K562 (cell line): Measurements from ENCODE around the gene B4GALNT4. TPM values are rescaled to one million over a fixed set of nuclear protein-coding genes. Genes with fewer than 3 reads are reported as not detected.

Source experiments
- CBX1 ChIP-seq: sonication (generic); IDR thresholded peaks from 2 replicates; pipeline ENCODE4 v1.6.1; 2016; ENCODE audit warnings: antibody characterized with exemption, low read depth, mild to moderate bottlenecking
- DMBX1 ChIP-seq: fragments of 250-450 bp; sonication (Bioruptor Pico); IDR thresholded peaks from 2 replicates; pipeline ENCODE4 v1.8.0; 2022; ENCODE audit warnings: inconsistent platforms, mild to moderate bottlenecking, moderate library complexity, borderline replicate concordance
- MECOM ChIP-seq: fragments of 250-450 bp; sonication (Bioruptor Pico); IDR thresholded peaks from 2 replicates; pipeline ENCODE4 v1.8.0; 2022; ENCODE audit warnings: inconsistent platforms
- PHF20 ChIP-seq: fragments of 450-650 bp; IDR thresholded peaks from 2 replicates; pipeline ENCODE4 v1.6.1; 2018; ENCODE audit not compliant: partially characterized antibody
- YY1 ChIP-seq, 3 experiments: IDR thresholded peaks; 2 replicates each; pipeline ENCODE4 v1.6.1; 2011; ENCODE audit warnings: low read length in 2 of 3, mild to moderate bottlenecking in 2 of 3, moderate library complexity in 2 of 3, borderline replicate concordance in 1 of 3, control low read depth in 1 of 3, low read depth in 1 of 3; ENCODE audit not compliant: insufficient read depth in 3 of 3, insufficient replicate concordance in 2 of 3, control insufficient read depth in 1 of 3, insufficient read length in 1 of 3; ENCODE audit errors: extremely low read depth in 1 of 3
- ZNF444 ChIP-seq: fragments of 250-450 bp; sonication (Bioruptor Pico); IDR thresholded peaks from 2 replicates; pipeline ENCODE4 v1.4.0; 2020; ENCODE audit warnings: mild to moderate bottlenecking, moderate library complexity
- polyA plus RNA-seq, 8 experiments: library from polyadenylated mRNA; depleted of rRNA in 4 of 8; stranded (reverse) in 5 of 8; unstranded in 3 of 8; fragments of >200 nt; fragmentation: Nextera tagmentation in 2 of 8; fragmentation: Illumina TruSeq in 1 of 8; extraction: Ambion mirVana in 2 of 8; extraction: Trizol in 1 of 8; gene quantifications; 2 replicates each; pipeline versions ENCODE4 v1.2.1 to v1.2.3, GENCODE V29; 2011 to 2014; ENCODE audit warnings: inconsistent platforms in 1 of 8, missing spikeins in 1 of 8
- total RNA-seq, 7 experiments: library from RNA; depleted of rRNA in 6 of 7; stranded (reverse); fragments of >200 nt in 6 of 7; fragmentation: Illumina TruSeq in 2 of 7; extraction: Trizol in 2 of 7; gene quantifications; 2 replicates each; pipeline versions ENCODE4 v1.2.1 to v1.2.3, GENCODE V29; 2011 to 2021; ENCODE audit warnings: low replicate concordance in 1 of 7
- TF ChIP-seq, protein P1 (sequence below): fragments of 450-650 bp; IDR thresholded peaks from 2 replicates; pipeline ENCODE4 v1.6.1; 2016; ENCODE audit warnings: mild to moderate bottlenecking, moderate library complexity

B4GALNT4 gene
- total and polyA plus RNA-seq, 9 of the 15 experiments (the other 6 are each of a cell fraction or from before 2014, with no cell fraction given): 0.20 to 37.1 (median 10.8) TPM; not detected in 1

GRCh38 chr11:349270-349954, 19.9 kb upstream of the B4GALNT4 start (continued):
- TF ChIP-seq, protein P1, sequence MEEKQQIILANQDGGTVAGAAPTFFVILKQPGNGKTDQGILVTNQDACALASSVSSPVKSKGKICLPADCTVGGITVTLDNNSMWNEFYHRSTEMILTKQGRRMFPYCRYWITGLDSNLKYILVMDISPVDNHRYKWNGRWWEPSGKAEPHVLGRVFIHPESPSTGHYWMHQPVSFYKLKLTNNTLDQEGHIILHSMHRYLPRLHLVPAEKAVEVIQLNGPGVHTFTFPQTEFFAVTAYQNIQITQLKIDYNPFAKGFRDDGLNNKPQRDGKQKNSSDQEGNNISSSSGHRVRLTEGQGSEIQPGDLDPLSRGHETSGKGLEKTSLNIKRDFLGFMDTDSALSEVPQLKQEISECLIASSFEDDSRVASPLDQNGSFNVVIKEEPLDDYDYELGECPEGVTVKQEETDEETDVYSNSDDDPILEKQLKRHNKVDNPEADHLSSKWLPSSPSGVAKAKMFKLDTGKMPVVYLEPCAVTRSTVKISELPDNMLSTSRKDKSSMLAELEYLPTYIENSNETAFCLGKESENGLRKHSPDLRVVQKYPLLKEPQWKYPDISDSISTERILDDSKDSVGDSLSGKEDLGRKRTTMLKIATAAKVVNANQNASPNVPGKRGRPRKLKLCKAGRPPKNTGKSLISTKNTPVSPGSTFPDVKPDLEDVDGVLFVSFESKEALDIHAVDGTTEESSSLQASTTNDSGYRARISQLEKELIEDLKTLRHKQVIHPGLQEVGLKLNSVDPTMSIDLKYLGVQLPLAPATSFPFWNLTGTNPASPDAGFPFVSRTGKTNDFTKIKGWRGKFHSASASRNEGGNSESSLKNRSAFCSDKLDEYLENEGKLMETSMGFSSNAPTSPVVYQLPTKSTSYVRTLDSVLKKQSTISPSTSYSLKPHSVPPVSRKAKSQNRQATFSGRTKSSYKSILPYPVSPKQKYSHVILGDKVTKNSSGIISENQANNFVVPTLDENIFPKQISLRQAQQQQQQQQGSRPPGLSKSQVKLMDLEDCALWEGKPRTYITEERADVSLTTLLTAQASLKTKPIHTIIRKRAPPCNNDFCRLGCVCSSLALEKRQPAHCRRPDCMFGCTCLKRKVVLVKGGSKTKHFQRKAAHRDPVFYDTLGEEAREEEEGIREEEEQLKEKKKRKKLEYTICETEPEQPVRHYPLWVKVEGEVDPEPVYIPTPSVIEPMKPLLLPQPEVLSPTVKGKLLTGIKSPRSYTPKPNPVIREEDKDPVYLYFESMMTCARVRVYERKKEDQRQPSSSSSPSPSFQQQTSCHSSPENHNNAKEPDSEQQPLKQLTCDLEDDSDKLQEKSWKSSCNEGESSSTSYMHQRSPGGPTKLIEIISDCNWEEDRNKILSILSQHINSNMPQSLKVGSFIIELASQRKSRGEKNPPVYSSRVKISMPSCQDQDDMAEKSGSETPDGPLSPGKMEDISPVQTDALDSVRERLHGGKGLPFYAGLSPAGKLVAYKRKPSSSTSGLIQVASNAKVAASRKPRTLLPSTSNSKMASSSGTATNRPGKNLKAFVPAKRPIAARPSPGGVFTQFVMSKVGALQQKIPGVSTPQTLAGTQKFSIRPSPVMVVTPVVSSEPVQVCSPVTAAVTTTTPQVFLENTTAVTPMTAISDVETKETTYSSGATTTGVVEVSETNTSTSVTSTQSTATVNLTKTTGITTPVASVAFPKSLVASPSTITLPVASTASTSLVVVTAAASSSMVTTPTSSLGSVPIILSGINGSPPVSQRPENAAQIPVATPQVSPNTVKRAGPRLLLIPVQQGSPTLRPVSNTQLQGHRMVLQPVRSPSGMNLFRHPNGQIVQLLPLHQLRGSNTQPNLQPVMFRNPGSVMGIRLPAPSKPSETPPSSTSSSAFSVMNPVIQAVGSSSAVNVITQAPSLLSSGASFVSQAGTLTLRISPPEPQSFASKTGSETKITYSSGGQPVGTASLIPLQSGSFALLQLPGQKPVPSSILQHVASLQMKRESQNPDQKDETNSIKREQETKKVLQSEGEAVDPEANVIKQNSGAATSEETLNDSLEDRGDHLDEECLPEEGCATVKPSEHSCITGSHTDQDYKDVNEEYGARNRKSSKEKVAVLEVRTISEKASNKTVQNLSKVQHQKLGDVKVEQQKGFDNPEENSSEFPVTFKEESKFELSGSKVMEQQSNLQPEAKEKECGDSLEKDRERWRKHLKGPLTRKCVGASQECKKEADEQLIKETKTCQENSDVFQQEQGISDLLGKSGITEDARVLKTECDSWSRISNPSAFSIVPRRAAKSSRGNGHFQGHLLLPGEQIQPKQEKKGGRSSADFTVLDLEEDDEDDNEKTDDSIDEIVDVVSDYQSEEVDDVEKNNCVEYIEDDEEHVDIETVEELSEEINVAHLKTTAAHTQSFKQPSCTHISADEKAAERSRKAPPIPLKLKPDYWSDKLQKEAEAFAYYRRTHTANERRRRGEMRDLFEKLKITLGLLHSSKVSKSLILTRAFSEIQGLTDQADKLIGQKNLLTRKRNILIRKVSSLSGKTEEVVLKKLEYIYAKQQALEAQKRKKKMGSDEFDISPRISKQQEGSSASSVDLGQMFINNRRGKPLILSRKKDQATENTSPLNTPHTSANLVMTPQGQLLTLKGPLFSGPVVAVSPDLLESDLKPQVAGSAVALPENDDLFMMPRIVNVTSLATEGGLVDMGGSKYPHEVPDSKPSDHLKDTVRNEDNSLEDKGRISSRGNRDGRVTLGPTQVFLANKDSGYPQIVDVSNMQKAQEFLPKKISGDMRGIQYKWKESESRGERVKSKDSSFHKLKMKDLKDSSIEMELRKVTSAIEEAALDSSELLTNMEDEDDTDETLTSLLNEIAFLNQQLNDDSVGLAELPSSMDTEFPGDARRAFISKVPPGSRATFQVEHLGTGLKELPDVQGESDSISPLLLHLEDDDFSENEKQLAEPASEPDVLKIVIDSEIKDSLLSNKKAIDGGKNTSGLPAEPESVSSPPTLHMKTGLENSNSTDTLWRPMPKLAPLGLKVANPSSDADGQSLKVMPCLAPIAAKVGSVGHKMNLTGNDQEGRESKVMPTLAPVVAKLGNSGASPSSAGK: peak; percentile 66
- TF ChIP-seq DMBX1 (CRISPR knock-in tag) (0 out of 2 replicates have a peak, but pooled peaks have one; percentile 33), CBX1 (peak; percentile 58; the same call in 1 of the 2 replicates), MECOM (CRISPR knock-in tag) (peak; percentile 66; the same call in 1 of the 2 replicates), PHF20 (peak; percentile 61), ZNF444 (CRISPR knock-in tag) (0 out of 2 replicates have a peak, but pooled peaks have one; percentile 34), YY1 (IDR thresholded peaks at IDR 0.05; ENCODE audit: borderline replicate concordance in 1 of 3, control insufficient read depth in 1 of 3, extremely low read depth in 1 of 3, insufficient read depth in 3 of 3, insufficient read length in 1 of 3, insufficient replicate concordance in 2 of 3, low read depth in 1 of 3, low read length in 2 of 3) (peak in 1 of 3 experiments; percentile 68)
- TF ChIP-seq, all 486 proteins: peak for 28; not testable (repeated sequence) for 458
